Endothelial cell of umbilical vein (primary cell): ENCODE measurements around the gene FKBP2. TPM values are rescaled to one million over a fixed set of nuclear protein-coding genes. Genes with fewer than 3 reads are reported as not detected.

Experiments used
- BruUV-seq: library from RNA; stranded (reverse); fragments of 400-500 nt; replicated peaks from 2 replicates; lab custom pipeline; 2021; lab: Mats Ljungman, UMichigan
- CTCF ChIA-PET: fragments of 300-600, 350-600 bp; sonication (Branson Sonifier 250); formaldehyde crosslinking; loops from one replicate; lab custom pipeline; 2021; ENCODE audit warnings: antibody characterized with exemption, inconsistent platforms; lab: Charles Lee
- POLR2A ChIA-PET: fragments of 300-600, 350-600 bp; sonication (Branson Sonifier 250); formaldehyde crosslinking; loops from one replicate; lab custom pipeline; 2021; ENCODE audit warnings: antibody characterized with exemption, inconsistent platforms; lab: Charles Lee
- DNase-seq: peaks from one replicate; pipeline ENCODE4 v3.0.0-alpha.2; 2011; ENCODE audit warnings: low read depth, low spot score
- FAIRE-seq: peaks from 2 replicates; lab custom pipeline; 2011; peaks lifted over from hg19 to GRCh38; lab: Jason Lieb, UNC
- H2AFZ ChIP-seq: 2 replicates; pipeline ENCODE4 v1.6.0; 2012; ENCODE audit warnings: low read depth, low read length, control low read depth, inconsistent platforms
- H3K27ac ChIP-seq: 2 replicates; pipeline ENCODE4 v1.5.1; 2011; ENCODE audit warnings: low read depth, mild to moderate bottlenecking, control low read depth, low read length, moderate library complexity; ENCODE audit not compliant: insufficient read depth
- H3K27me3 ChIP-seq, 2 experiments: 2 replicates each; pipeline versions ENCODE4 v1.6.0 to v1.6.1; 2011; ENCODE audit warnings: low read length in 2 of 2, mixed read lengths in 1 of 2; ENCODE audit not compliant: control insufficient read depth in 2 of 2, insufficient read depth in 2 of 2
- H3K36me3 ChIP-seq, 2 experiments: 2 replicates in 1 of 2; 3 replicates in 1 of 2; pipeline ENCODE4 v1.5.1; 2011; ENCODE audit warnings: low read length in 2 of 2, mild to moderate bottlenecking in 1 of 2, moderate library complexity in 1 of 2; ENCODE audit not compliant: control insufficient read depth in 2 of 2, insufficient read depth in 2 of 2; ENCODE audit errors: extremely low read depth in 1 of 2
- H3K4me1 ChIP-seq: 3 replicates; pipeline ENCODE4 v1.5.1; 2011; ENCODE audit warnings: mild to moderate bottlenecking, low read length; ENCODE audit not compliant: control insufficient read depth, insufficient read depth; ENCODE audit errors: extremely low read depth
- H3K4me2 ChIP-seq: 2 replicates; pipeline ENCODE4 v1.6.1; 2011; ENCODE audit warnings: low read length, control low read depth, mixed read lengths; ENCODE audit not compliant: insufficient read depth
- H3K4me3 ChIP-seq, 3 experiments: fragments of 200-600 bp in 1 of 3; sonication (generic), shearing (Covaris generic) in 1 of 3; replicated peaks in 1 of 3; 2 replicates each; pipeline ENCODE4 v1.5.1; 2011 to 2016; ENCODE audit warnings: control low read depth in 3 of 3, low read length in 3 of 3, mild to moderate bottlenecking in 2 of 3, inconsistent platforms in 1 of 3, low read depth in 1 of 3, moderate library complexity in 1 of 3; ENCODE audit not compliant: insufficient read depth in 1 of 3
- H3K79me2 ChIP-seq: 2 replicates; pipeline ENCODE4 v1.6.0; 2012; ENCODE audit warnings: low read length, inconsistent platforms; ENCODE audit not compliant: control insufficient read depth, insufficient read depth
- H3K9ac ChIP-seq: replicated peaks from 2 replicates; pipeline ENCODE3; 2011; ENCODE audit warnings: low read length, control low read depth; ENCODE audit not compliant: insufficient read depth; ENCODE audit errors: extremely low read depth
- H3K9me1 ChIP-seq: replicated peaks from 3 replicates; pipeline ENCODE4 v1.6.0; 2011; ENCODE audit warnings: mild to moderate bottlenecking, low read length; ENCODE audit not compliant: control insufficient read depth, insufficient read depth; ENCODE audit errors: extremely low read depth
- H3K9me3 ChIP-seq: replicated peaks from 2 replicates; pipeline ENCODE4 v1.5.1; 2012; ENCODE audit warnings: low read length, inconsistent platforms; ENCODE audit not compliant: control insufficient read depth, insufficient read depth
- H4K20me1 ChIP-seq: replicated peaks from 2 replicates; pipeline ENCODE3; 2011; ENCODE audit warnings: mild to moderate bottlenecking, low read length; ENCODE audit not compliant: control insufficient read depth, insufficient read depth; ENCODE audit errors: extremely low read depth
- EZH2 ChIP-seq: IDR thresholded peaks from 2 replicates; pipeline ENCODE4 v1.6.1; 2012; ENCODE audit warnings: borderline replicate concordance, low read depth, mild to moderate bottlenecking, moderate library complexity, low read length, inconsistent platforms; ENCODE audit not compliant: severe bottlenecking
- MYC ChIP-seq: IDR thresholded peaks from one replicate; pipeline ENCODE4 v1.6.1; 2011; ENCODE audit warnings: mild to moderate bottlenecking, low read depth, low read length
- POLR2A ChIP-seq: IDR thresholded peaks from 2 replicates; pipeline ENCODE4 v1.6.1; 2012; ENCODE audit warnings: low read depth, mild to moderate bottlenecking, control low read depth, low read length
- POLR2AphosphoS5 ChIP-seq: IDR thresholded peaks from 2 replicates; pipeline ENCODE4 v1.6.1; 2012; ENCODE audit warnings: low read depth, mild to moderate bottlenecking, control low read depth, low read length, moderate library complexity; ENCODE audit not compliant: insufficient read depth
- dilution Hi-C: fragments of 300-500 bp; cut with MboI; formaldehyde crosslinking; loops from one replicate; pipeline ENCODE4 v1.15.0; 2019; ENCODE audit warnings: low sequenced_read_pairs; ENCODE audit not compliant: extremely low pct_ligation_motif_present
- intact Hi-C: fragments of 100-400 bp; cut with micrococcal nuclease; formaldehyde crosslinking; loops from one replicate; pipeline ENCODE4 v1.10.0; 2022
- polyA plus RNA-seq, 4 experiments: library from polyadenylated mRNA; depleted of rRNA in 3 of 4; stranded (reverse) in 3 of 4; unstranded in 1 of 4; fragments of >200 nt; gene quantifications; 2 replicates each; pipeline versions ENCODE4 v1.2.1 to v1.2.3, GENCODE V29; 2011 to 2012; ENCODE audit warnings: missing spikeins in 1 of 4
- total RNA-seq: library from RNA; stranded (reverse); gene quantifications from 2 replicates; pipeline ENCODE4 v1.2.3, GENCODE V29; 2021

The FKBP2 gene
- total and polyA plus RNA-seq, 2 donors (not counting 3 experiments of a cell fraction or from before 2014, with no cell fraction given) = 48.5 to 74.4 TPM

GRCh38 chr11:64284048-64284961 lies 43.4 kb downstream of the FKBP2 start, which contains the start of gene BAD:
BAD (minus strand) TSS chr11:64284665; CDS start chr11:64284368, 297 bp downstream.
- Histone ChIP-seq H3K79me2 (peaks cover 2% of the 10 kb centered on the region), H3K4me2 (peak within 1 kb of the TSS; percentile 60), H3K4me1 (peaks cover 11% of the 10 kb centered on the region), H2AFZ (peak within 1 kb of the TSS; percentile 75), H3K9me1 (no peaks in the 10 kb centered on the region), H3K27ac (peak within 1 kb of the TSS; percentile 35), H3K9ac (peak within 1 kb of the TSS; percentile 54), H3K36me3 (peaks cover 0 to 5% of the 10 kb centered on the region in 2 experiments), H4K20me1 (no peaks in the 10 kb centered on the region), H3K9me3 (no peaks in the 10 kb centered on the region), H3K4me3 (peak within 1 kb of the TSS; percentile 42 to 49 (median 44)), H3K27me3 (no peaks in the 10 kb centered on the region)
- DNase-seq = peak; percentile 91
- peak; percentile 52 for TF ChIP-seq POLR2A
- TF ChIP-seq POLR2AphosphoS5 = peak; percentile 66
- TF ChIP-seq MYC = no peak
- TF ChIP-seq EZH2 = no peak
- dilution Hi-C loops = no loop called here
- ChIA-PET CTCF (interaction anchor here (0.7 to 3.5 kb wide), 12 partner anchors 13 to 99 kb away, joined by 3 to 26 read pairs (median 6); partner anchors contain the start of genes CATSPERZ, PRDX5, STIP1 and TRMT112), POLR2A (interaction anchor here (1.0 kb wide), 1 partner anchor 13 kb away, joined by 3 read pairs; no protein-coding TSS in a partner anchor)
- intact Hi-C loops = loop anchor here (2.0 kb wide), 2 partner anchors 20 to 38 kb away; partner anchors contain the start of genes ESRRA and PPP1R14B
- FAIRE-seq = peak; percentile 95
- BruUV-seq = TSS peak; percentile 38
